Measurements from ENCODE around the gene MEF2D. TPM values are rescaled to one million over a fixed set of nuclear protein-coding genes. Genes with fewer than 3 reads are reported as not detected.

Gene MEF2D
- total and polyA plus RNA-seq, 2 donors (not counting 1 experiment from before 2014, with no cell fraction given), result 65.6 to 128 TPM

DNA sequence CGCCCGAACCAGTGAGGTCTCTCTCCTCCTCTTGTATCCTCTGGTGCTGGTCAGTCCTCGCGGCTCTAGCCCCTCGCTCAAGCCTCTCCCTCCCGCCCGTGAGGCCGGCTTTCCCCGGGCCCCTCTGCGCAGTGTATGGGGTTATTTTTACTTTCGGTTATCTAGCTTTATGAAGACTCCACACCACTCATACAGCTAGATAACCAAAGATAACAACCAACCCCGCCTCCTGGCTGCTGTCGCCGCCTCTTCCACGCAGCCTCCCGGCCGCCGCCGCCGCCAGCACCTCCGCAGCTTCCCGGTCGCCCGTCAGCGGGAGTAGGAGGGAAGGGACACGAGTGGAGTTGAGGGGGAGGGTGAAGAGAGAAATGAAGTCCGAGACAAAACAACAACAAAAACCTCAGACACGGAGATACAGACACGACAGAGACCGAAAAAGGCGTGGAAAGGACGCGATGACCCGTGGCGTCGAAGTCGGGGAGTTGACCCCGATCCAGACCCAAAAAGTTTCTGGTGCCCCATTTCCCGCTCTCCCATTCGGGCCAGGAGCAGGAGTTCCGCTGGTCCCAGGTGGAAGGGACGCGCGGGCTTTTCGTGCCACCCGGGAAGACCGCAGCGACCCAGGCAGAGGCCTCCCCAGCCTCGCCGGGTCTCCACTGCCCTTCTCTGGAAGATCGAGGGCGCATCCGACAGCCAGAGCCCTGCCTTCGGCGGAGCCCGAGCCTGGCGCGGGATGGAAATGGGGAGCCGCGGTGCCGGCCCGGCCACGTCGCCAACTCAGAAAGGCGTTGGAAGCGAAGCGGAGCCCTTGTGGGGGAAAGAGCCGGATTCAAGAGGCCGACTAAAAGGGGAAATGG, 80.1 kb downstream of the MEF2D start:
- H3K27me3 ChIP-seq (replicated peaks in 1 of 4; ENCODE audit: control extremely low read depth in 1 of 4, control insufficient read depth in 3 of 4, insufficient read depth in 4 of 4, low read length in 3 of 4), result peaks cover 0 to 83% (median 45%) of the 10 kb centered on the region in 4 experiments
- TF ChIP-seq, protein P1, sequence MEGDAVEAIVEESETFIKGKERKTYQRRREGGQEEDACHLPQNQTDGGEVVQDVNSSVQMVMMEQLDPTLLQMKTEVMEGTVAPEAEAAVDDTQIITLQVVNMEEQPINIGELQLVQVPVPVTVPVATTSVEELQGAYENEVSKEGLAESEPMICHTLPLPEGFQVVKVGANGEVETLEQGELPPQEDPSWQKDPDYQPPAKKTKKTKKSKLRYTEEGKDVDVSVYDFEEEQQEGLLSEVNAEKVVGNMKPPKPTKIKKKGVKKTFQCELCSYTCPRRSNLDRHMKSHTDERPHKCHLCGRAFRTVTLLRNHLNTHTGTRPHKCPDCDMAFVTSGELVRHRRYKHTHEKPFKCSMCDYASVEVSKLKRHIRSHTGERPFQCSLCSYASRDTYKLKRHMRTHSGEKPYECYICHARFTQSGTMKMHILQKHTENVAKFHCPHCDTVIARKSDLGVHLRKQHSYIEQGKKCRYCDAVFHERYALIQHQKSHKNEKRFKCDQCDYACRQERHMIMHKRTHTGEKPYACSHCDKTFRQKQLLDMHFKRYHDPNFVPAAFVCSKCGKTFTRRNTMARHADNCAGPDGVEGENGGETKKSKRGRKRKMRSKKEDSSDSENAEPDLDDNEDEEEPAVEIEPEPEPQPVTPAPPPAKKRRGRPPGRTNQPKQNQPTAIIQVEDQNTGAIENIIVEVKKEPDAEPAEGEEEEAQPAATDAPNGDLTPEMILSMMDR (IDR thresholded peaks at IDR 0.05), result no peak
- TF ChIP-seq EZH2 (IDR thresholded peaks at IDR 0.05; ENCODE audit: borderline replicate concordance, insufficient read depth, low read depth, low read length, poor library complexity, severe bottlenecking), result peak; percentile 14
- peak overlapping the region; percentile 92 for H3K4me3 Mint-ChIP-seq
- CTCF ChIA-PET, result interaction anchor here (0.6 to 2.9 kb wide), 10 partner anchors 9 to 188 kb away, joined by 3 to 18 read pairs (median 6); no protein-coding TSS in a partner anchor
- H3K9me3 Mint-ChIP-seq (ENCODE audit: insufficient read depth), result no peaks in the 10 kb centered on the region
- WGBS (ENCODE audit: insufficient coverage), result 4% methylated on average over 42 of the region's 69 CpGs
- H3K79me2 ChIP-seq (ENCODE audit: control insufficient read depth, insufficient read depth, low read length), result no peaks in the 10 kb centered on the region
- peaks cover 27 to 29% of the 10 kb centered on the region in 2 donors for H3K4me1 ChIP-seq (ENCODE audit: control insufficient read depth in 2 of 2, insufficient read depth in 2 of 2, low read length in 2 of 2)
- H3K9ac ChIP-seq (ENCODE audit: low read length), result peak overlapping the region; percentile 71
- intact Hi-C loops (cut with micrococcal nuclease), result loop anchor here (2.0 kb wide), 1 partner anchor 18 kb away; no protein-coding TSS in a partner anchor
- H3K27ac ChIP-seq (ENCODE audit: low read length in 2 of 2), result no peak overlapping the region
- H3K4me1 Mint-ChIP-seq, result peaks cover 28% of the 10 kb centered on the region
- no peaks in the 10 kb centered on the region for H3K36me3 ChIP-seq (replicated peaks in 1 of 2; ENCODE audit: control extremely low read depth in 1 of 2, control insufficient read depth in 1 of 2, extremely low read depth in 1 of 2, insufficient read depth in 2 of 2, low read length in 1 of 2)
- H3K27ac Mint-ChIP-seq, result no peak overlapping the region
- peak overlapping the region; percentile 96 for H3K4me2 ChIP-seq (replicated peaks; ENCODE audit: low read depth, low read length, poor library complexity, severe bottlenecking)
- H4K20me1 ChIP-seq (ENCODE audit: control insufficient read depth, insufficient read depth, low read length, poor library complexity, severe bottlenecking), result no peaks in the 10 kb centered on the region
- peaks cover 83% of the 10 kb centered on the region for H3K27me3 Mint-ChIP-seq
- H3K4me3 ChIP-seq (ENCODE audit: control extremely low read depth in 1 of 5, extremely low read depth in 1 of 5, insufficient read depth in 1 of 5, low read depth in 2 of 5, low read length in 4 of 5), result peak overlapping the region; percentile 41 to 65 (median 59)
- H3K9me3 ChIP-seq (ENCODE audit: control extremely low read depth in 1 of 3, control insufficient read depth in 2 of 3, insufficient read depth in 1 of 3, low read length in 2 of 3), result peaks cover 0 to 14% (median 0%) of the 10 kb centered on the region in 3 donors
- POLR2A ChIA-PET, result interaction anchor here (0.6 kb wide), 1 partner anchor 20 kb away, joined by 5 read pairs; no protein-coding TSS in a partner anchor
- DNase-seq, result peak; percentile 72
- H2AFZ ChIP-seq (ENCODE audit: insufficient read depth, low read depth, low read length, poor library complexity, severe bottlenecking), result peak overlapping the region; percentile 78
- peak; percentile 48 for ATAC-seq (ENCODE audit: low read depth)
